NK-92 (cell line): ENCODE measurements around the gene KCTD2.
"Not testable (repeated sequence)": the region's sequence is repeated elsewhere in the genome, so short reads cannot be mapped to it uniquely, and the experiment has no call there.

Experiments used
- DNase-seq: peaks from one replicate; lab custom pipeline; 2025; ENCODE audit not compliant: unreplicated experiment; lab: John Stamatoyannopoulos, UW

Gene KCTD2, protein sequence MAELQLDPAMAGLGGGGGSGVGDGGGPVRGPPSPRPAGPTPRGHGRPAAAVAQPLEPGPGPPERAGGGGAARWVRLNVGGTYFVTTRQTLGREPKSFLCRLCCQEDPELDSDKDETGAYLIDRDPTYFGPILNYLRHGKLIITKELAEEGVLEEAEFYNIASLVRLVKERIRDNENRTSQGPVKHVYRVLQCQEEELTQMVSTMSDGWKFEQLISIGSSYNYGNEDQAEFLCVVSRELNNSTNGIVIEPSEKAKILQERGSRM

DNA sequence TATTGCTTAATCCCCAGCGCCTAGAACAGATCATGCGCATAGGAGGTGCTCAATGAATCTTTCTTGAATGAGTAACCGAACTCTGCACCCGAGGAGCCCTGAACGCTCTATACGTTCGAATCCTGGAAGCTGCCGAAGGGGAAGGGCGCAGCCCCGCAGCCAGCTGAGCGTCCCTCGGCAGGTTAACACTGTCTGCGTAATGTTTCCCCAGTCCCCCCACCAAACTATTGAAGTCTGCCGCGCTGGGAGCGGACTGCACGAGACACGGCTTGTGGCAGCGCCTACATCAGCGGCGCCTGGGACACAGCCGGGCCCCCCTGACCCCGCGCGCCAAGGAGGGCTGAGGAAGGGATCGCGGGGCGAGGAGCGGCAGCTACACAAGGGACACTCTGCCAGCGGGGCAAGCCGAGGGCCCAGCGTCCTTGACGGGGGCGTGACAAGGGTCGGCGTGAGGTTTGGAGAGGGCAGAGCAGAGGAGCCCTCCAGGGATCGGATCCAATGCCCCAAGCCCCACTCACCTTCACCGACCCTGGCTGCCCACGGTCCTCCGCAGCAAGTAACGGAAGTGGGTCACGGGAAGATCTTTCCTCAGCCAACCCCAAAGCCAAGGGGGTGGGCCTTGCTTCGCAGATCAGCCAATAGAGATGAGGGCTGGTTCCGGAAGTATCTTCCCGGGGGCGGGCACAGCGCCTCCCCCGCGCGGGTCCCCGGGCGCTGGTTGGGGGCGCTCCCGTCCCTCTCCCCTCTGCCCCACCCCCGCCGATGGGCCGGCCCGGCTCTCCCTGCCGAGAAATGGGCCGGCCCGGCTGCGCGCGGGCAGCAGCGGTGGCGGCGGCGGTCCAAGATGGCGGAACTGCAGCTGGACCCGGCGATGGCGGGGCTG lies at the start of gene KCTD2, which contains the start of gene ATP5PD:
KCTD2 (plus strand) TSS at position 819 of the 883 bp plus-strand sequence; CDS start at position 845, 26 bp downstream.
ATP5PD (minus strand) TSS at position 563 of the 883 bp plus-strand sequence. CDS start 4,319 bp downstream, outside the sequence.
- DNase-seq = peak; percentile 52

DNA sequence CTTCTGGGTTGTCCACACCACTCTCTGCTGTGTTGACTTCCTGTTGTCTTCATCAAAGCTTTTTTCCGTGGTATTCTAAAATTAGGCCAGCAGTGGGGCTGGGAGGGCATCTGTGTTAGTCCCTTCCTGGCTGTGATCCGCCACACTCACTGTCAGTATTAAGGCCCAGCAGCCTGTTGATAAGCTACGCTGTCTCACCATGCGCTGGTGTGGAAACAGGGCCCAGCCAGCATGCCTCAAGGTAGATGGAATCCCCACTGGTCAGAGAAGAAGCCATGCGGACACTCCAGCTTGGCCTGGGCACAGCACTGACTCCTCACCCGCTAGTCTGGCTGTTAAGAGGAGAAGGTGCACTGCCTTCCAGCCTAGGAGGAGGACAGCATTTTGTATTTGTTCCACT lies 48.2 kb upstream of the KCTD2 start:
- DNase-seq = no peak

DNA sequence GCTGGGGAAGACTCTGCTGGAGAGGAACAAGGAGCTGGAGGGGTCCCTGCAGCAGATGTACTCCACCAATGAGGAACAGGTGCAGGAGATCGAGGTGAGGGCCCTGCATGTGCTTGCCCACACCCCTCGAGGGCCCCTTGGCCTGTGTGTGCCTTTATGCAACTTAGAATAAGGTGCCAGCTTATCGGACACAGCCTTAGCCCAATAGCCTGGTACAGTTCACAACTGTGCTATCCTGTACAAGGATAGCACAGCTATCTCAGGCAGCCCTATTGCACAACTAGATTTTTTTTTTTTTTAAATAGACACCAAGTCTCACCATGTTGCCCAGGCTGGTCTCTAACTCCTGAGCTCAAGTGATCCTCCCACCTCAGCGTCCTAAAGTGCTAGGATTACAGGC lies 47.5 kb upstream of the KCTD2 start:
- DNase-seq = no peak

DNA sequence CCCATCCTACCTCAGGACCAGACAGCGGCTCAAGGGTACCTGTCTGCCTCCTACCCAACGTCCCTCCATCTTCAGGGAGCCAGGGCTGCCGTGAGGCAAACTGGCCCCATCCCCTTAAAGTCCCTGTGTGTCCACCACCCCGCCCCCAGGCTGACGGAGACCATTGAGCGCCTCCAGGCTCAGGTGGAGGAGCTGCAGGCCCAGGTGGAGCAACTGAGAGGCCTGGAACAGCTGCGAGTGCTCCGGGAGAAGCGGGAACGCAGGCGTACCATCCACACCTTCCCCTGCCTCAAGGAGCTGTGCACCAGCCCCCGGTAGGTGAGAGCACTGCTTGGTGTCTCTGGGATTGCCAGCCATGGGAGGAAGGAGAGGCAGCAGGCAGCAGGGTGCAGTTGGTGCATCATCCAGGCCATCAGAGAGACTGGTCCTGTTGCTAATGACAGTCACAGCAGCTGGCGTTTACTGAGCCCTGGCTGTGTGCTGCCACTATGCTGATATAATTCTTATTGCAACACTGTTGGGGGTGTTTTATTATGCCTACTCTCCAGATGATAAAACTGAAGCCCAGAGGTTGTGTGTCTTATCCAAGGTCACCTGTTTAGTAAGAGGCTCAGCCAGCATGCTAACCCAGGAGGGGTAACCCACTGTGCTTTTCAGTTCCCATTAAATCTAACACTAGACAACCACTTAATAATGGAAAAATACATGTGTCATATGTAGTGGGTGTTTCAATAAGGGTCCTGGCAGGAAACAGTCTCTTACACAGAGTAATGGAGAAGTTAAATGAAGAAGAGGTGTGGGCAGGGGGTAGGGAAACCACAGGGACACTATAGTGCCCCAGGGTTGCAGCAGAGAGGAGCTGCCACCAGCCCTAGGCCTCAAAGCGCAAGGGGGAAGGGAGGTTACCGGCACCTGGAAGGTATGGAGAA lies 44.8 kb upstream of the KCTD2 start:
- no peak for DNase-seq

DNA sequence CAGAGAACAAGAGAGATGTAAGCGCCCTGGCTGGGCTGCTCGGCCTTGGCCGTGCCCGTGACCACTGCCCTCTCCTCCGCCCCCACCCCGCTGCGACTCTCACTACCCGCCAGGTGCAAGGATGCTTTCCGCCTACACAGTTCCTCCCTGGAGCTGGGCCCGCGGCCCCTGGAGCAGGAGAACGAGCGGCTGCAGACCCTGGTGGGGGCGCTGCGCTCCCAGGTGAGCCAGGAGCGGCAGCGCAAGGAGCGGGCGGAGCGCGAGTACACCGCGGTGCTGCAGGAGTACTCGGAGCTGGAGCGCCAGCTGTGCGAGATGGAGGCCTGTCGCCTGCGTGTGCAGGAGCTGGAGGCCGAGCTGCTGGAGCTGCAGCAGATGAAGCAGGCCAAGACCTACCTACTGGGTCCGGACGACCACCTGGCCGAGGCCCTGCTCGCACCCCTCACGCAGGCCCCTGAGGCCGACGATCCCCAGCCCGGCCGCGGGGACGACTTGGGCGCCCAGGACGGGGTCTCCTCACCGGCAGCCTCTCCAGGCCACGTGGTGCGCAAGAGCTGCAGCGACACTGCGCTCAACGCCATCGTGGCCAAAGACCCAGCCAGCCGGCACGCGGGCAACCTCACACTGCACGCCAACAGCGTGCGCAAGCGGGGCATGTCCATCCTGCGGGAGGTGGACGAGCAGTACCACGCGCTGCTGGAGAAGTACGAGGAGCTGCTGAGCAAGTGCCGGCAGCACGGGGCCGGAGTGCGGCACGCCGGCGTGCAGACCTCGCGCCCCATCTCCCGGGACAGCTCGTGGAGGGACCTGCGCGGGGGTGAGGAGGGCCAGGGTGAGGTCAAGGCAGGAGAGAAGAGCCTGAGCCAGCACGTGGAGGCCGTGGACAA lies 43.7 kb upstream of the KCTD2 start:
- DNase-seq = no peak

DNA sequence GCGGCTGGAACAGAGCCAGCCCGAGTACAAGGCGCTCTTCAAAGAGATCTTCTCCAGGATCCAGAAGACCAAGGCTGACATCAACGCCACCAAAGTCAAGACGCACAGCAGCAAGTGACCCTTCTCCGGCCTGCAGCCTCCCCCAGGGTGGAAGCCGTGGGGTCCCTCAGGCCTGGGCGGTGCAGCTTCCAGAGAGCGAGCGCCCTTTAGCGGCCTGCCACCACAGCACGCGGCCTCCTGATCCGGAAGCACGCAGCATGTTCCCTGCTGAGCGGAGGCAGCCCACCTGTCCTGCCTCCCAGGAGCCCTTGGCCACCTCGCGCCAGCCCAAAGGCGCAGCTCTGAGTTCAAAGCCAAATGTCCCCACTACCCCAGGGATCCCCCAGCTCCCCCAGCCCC lies 43.1 kb upstream of the KCTD2 start:
- DNase-seq = no peak

DNA sequence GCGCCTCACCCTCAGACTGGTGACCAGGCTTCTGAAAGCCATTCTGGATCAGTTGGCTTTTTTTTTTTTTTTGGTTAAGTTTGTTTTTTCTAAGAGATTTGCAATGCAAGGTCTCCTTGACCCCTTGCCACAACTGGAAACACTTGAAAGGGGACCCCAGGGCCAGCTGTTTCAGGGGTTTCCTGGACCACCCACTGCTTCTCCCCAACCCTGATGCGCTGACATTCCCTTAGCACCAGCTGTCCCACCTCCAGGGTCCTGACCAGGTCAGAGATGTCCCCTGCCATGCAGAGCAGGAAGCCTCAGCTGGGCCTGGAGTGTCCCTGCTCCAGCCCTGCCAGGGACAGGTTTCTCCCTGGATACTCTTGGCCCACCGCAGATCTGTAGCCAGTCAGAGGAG lies 42.7 kb upstream of the KCTD2 start:
- DNase-seq = no peak

DNA sequence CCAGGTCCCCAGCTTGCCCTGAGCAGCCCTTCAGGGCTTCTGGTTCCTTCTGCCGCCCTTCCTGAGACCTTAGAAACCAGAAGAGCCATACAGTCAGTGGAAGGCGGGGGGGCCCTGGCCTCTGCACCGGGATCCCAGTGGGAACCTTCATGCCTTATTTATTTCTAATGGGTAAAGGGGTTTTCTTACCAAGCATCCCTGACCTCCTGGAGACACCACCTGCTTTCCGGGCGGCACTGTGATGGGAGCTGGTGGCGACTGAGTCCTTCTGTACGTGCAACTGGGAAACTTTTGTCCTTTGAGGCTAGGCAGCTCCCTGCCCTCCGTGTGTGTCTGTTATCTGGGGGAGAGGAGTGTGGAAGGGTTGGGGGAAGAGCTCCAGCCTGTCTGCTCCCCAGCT lies 41.7 kb upstream of the KCTD2 start:
- DNase-seq = no peak

DNA sequence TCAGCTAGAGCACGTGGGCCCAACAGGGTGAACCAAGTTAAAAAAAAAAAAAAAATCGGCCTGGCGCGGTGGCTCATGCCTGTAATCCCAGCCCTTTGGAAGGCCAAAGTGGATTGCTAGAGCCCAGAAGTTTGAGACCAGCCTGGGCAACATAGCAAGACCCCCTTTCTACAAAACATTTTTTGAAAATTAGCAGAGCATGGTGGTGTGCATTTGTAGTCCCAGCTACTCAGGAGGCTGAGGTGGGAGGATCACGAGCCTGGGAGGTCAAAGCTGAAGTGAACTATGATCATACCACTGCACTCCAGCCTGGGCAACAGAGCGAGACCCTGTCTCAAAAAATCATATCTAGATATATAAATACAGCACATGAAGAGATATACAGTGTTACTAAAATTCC lies 40.9 kb upstream of the KCTD2 start:
- DNase-seq = not testable (repeated sequence)

DNA sequence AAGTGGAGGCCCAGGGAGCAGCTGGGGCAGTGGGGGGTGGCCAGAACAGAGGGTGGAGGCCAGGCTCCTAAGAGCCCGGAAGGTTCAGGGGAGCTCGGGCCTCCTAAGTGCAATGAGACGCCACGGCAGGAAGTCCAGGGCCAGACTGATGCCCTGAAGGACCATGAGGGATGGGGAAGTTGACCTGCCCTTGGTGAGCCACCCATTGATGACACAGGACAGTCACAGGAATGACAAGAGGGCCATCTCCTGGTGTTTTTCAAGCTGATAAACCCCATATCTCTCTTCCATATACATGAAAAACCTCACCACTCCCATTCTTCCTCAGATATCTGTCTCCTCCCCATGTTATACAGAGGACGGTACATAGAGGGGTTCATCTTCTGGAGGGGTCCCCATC lies 40.4 kb upstream of the KCTD2 start:
- no peak for DNase-seq

DNA sequence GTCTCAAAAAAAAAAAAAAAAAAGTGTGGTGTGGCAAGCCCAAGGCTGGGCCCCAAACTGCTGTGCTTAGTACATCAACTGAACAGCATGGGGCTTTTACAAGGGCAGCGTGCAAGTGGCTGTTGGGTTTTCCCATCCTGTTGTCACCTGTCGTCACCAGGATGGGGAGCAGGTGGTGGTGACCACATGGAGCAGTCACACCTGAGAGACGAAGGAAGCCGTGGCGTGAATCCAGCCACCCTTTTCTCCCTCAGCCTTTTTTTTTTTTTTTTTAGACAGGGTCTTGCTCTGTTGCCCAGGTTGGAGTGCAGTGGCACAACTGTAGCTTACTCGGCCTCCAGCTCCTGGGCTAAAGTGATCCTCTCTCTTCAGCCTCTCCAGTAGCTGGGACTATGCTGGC lies 38.7 kb upstream of the KCTD2 start:
- DNase-seq = no peak

DNA sequence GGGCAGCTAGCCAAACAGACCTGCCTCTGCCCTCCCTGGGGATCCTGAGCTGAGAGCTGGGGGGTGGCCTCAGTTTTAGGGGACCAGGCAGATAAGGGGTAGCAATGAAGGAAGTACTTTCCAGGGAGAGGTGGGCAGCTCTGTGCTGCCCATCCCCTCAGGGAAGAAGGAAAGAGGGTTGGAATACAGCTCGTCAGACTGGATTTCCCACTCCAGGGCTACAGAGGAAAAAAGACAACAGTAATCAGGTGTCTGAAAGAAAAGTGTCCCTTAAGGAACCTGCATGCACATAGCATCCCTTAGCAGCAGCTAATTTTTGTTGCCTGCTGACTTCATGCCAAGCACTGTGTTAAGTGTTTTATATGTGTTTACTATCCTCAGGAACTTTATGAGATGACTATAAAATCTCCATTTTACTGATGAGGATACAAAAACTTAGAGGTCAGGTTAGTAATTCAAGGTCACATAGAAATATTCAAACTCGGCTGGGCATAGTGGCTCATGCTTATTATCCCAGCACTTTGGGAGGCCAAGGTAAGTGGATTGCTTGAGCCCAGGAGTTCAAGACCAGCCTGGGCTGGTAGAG lies 37.8 kb upstream of the KCTD2 start:
- DNase-seq = no peak

DNA sequence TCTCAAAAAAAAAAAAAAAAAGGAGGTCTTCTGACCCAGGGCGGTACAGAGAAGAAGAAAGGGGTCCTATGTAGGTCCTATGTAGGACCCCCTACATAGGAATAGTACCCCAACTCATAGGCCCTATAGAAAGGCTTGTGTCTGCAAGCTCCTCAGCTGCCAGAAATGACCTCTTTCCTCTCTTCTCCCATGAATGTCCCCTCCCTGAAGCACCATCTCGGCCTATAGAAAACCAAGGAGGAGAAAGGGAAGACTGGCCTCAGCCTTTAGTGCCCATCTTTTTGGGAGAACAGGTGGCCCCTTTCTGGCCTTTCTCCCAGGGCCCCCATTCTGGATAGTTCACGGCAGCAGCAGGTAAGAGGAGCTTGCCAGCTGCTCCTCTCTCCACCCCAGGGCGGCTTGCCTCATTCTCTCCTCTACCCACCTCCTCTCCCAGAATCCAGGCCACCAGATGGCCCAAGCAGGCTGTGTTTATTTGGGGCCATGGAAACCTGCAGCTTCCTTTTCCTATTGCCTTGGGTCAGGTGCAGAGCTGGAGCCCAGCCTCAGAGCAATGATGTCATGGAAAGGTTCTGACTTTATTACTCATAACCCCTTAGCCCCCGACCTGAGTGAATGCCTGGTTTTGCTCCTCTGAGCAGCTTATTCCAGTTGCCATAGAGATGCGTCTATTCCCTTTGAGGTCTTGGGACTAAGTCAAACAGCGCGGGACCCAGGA lies 36.2 kb upstream of the KCTD2 start:
- no peak for DNase-seq

DNA sequence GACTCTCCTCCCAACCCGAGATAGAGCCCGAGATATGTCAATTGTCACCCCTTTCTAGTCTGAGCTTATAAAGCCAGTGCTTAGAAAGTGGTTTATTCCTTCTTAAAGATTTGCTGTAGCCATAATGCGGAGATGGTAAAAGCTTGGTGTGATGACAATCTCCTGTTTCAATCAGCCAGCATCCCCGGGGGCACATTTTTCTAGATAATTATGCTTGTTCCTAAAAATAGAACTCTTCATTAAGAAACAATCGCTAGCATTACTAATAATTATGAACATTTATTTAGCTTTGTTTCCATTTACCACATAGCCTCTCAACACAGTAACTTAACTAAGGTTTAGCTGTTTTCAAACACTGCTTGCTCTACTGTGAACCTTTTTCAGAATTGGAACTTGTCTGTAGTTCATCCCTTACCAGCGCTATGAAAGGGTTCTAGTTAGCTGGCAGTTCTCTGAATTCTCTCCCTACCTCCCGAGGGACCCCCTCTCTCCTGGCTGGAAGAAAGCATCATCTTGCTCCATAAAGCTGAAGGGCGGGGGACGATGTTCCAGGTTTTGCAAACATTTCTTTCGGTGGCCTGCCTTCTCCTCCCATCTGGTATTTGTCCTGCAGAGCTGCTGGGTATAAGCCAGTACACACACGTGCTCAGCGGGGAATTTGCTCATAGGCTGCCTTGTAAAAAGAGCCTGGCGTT lies 35.5 kb upstream of the KCTD2 start:
- DNase-seq = no peak

DNA sequence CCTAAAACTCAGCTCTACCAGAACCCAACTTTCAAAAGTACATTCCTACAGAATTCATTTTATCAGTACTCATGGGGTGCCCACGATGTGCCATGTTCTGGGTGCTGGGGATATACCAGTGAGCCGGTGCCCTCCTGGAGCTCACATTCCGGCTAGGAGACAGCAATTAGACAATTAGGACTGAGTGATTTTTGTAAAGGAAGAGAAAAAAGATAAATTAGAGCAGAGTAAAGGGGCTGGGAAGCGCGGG lies 35.0 kb upstream of the KCTD2 start:
- no peak for DNase-seq

DNA sequence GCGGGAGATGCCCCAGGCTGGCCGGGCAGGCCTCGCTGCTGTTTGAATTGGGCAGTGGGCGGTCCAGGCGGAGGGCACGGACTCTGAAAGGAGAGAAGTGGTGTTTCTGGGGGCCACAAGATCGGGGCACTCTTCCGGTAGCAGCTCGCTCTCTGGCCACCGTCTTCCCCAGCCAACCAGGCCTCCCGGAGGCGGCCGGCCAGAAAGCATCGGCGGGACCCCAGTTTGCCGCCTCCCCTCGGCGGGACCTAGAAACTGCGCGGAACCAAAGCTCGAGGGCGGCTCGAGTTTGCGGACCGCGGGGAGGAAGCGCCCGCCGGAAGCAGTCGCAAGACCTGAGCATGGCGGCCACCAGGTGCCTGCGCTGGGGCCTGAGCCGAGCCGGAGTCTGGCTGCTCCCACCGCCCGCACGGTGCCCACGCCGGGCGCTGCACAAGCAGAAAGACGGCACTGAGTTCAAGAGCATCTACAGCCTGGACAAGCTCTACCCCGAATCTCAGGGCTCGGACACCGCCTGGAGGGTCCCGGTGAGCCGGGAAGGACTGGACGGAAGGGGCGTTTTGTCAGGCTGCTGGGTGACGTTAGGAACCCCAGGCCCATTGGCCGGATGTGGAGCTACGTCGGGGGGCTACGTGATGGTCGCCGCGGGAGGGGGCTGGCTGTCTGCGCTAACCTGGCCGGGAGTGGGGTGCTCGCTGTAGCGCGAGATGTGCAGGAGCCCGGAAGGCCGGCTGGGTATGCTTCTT lies 34.5 kb upstream of the KCTD2 start, which contains the start of gene MRPL58:
MRPL58 (plus strand) TSS at position 325 of the 746 bp plus-strand sequence; CDS start at position 342, 17 bp downstream.
- no peak for DNase-seq

DNA sequence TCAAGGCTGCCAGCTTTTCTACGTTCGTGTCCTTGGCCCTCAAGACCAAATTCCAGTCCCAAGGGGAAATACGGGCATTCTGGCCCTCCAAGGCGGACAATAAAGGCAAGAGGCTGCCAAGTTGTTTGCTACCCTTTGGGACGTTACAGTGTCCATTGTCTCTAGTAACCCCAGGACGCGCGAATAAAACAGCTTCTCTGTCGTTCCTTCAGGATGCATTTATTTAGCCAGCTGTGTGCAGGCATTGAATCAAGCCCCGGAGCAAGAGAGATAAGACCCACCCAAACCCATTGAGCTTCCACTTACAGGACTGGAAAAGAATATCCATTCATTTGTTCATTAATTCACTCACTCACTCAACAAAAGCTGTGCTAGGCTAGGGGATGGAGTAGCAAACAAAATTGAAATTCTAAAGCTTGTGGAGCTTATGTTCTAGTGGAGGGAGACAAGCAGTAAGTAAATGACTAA lies 33.9 kb upstream of the KCTD2 start:
- DNase-seq = no peak

DNA sequence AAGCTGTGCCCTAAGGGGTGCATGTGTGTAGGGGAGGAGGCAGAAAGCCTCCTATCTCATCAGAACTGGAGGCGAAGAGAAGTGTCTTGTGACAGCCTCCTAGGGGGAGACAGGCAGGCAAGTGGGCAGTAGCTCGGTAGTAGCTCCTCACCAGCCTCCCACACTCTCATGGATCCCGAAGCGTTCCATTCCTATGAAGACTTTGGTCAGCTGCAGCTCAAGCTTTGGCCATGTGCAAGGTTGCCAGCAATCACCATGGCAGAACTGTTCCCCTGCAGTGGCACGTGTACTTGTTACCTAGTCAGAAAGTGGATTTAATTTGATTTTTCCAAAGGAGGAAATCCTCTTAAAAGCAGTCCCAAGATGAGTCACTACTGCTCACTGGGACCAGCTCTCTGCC lies 27.9 kb upstream of the KCTD2 start:
- DNase-seq = no peak
